HG02943 (cell line): ENCODE data around the gene SEPTIN8.

ENCODE experiments used
- ATAC-seq: cut with Tn5 transposase; IDR thresholded peaks from one replicate; pipeline ENCODE4 v1.9.1; 2021; ENCODE audit warnings: mild to moderate bottlenecking, low read depth, moderate library complexity; ENCODE audit not compliant: unreplicated experiment

Gene SEPTIN8

GRCh38 chr5:132718544-132719312, 58.3 kb downstream of the SEPTIN8 start:
- no peak for ATAC-seq

- ATAC-seq = no peak
Measured at GRCh38 chr5:132714456-132715307, 62.4 kb downstream of the SEPTIN8 start.

DNA sequence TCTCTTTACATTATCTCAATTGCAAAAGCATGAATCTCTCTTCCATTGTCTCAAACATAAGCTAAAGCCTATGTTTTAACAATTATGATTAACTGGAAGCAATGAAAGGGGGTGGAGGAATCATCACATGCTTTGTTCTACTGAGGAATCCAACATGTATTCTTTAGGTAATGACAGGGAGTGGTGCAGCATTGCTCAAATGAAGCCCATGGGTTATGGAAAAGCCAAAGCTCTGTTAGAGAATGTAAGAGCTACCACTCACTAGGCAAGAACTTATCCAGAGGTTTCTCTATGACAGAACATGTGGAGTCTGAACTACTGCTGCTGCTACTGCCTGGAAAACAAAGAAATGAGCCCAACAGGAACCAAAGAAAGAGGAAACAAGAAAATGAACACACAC, 68.4 kb downstream of the SEPTIN8 start:
- ATAC-seq = no peak

- ATAC-seq = no peak
Measured at GRCh38 chr5:132704875-132705274, 72.2 kb downstream of the SEPTIN8 start.
